ENCODE data around the gene SMOC1.

Gene SMOC1

GRCh38 chr14:70009961-70010360 lies 130.7 kb downstream of the SMOC1 start:
- H3K27ac ChIP-seq (ENCODE audit: low read depth, low read length, poor library complexity, severe bottlenecking): no peak overlapping the region
- H3K4me1 ChIP-seq (ENCODE audit: insufficient read depth, low read length, severe bottlenecking): no peaks in the 10 kb centered on the region
- no peak for TF ChIP-seq EZH2 (IDR thresholded peaks at IDR 0.05; ENCODE audit: borderline replicate concordance, low read length)
- no peaks in the 10 kb centered on the region for H3K79me2 ChIP-seq (ENCODE audit: insufficient read depth, low read length)
- no peaks in the 10 kb centered on the region for H3K36me3 ChIP-seq (ENCODE audit: insufficient read depth, low read length)
- no peak overlapping the region for H2AFZ ChIP-seq (ENCODE audit: low read length)
- H4K20me1 ChIP-seq (ENCODE audit: insufficient read depth, low read length): no peaks in the 10 kb centered on the region
- H3K4me3 ChIP-seq (ENCODE audit: low read depth, low read length, poor library complexity, severe bottlenecking): no peak overlapping the region
- H3K9me3 ChIP-seq (ENCODE audit: low read length): no peaks in the 10 kb centered on the region
- H3F3A ChIP-seq (ENCODE audit: insufficient read depth, low read length): no peaks in the 10 kb centered on the region
- no peaks in the 10 kb centered on the region for H3K9me2 ChIP-seq (ENCODE audit: low read depth, low read length)
- no peak overlapping the region for H3K4me2 ChIP-seq (ENCODE audit: low read length)
- H3K9ac ChIP-seq (ENCODE audit: low read length): no peak overlapping the region
- H3K27me3 ChIP-seq (ENCODE audit: insufficient read depth, low read length): no peaks in the 10 kb centered on the region

- Histone ChIP-seq H3K27me3 (ENCODE audit: insufficient read depth, low read length) (no peaks in the 10 kb centered on the region), H3K9me3 (ENCODE audit: low read length) (no peaks in the 10 kb centered on the region), H3K79me2 (ENCODE audit: insufficient read depth, low read length) (no peaks in the 10 kb centered on the region), H3K36me3 (ENCODE audit: insufficient read depth, low read length) (no peaks in the 10 kb centered on the region), H3K4me2 (ENCODE audit: low read length) (no peak overlapping the region), H3K27ac (ENCODE audit: low read depth, low read length, poor library complexity, severe bottlenecking) (no peak overlapping the region), H3K9me2 (ENCODE audit: low read depth, low read length) (no peaks in the 10 kb centered on the region), H3K4me3 (ENCODE audit: low read depth, low read length, poor library complexity, severe bottlenecking) (no peak overlapping the region), H3K4me1 (ENCODE audit: insufficient read depth, low read length, severe bottlenecking) (no peaks in the 10 kb centered on the region), H4K20me1 (ENCODE audit: insufficient read depth, low read length) (no peaks in the 10 kb centered on the region), H2AFZ (ENCODE audit: low read length) (no peak overlapping the region), H3K9ac (ENCODE audit: low read length) (no peak overlapping the region), H3F3A (ENCODE audit: insufficient read depth, low read length) (no peaks in the 10 kb centered on the region)
- no peak for TF ChIP-seq EZH2 (IDR thresholded peaks at IDR 0.05; ENCODE audit: borderline replicate concordance, low read length)
- TF ChIP-seq CTCF (IDR thresholded peaks at IDR 0.05; ENCODE audit: low read length): no peak
Measured at GRCh38 chr14:70011098-70011497, 131.9 kb downstream of the SMOC1 start.

- TF ChIP-seq EZH2 (IDR thresholded peaks at IDR 0.05; ENCODE audit: borderline replicate concordance, low read length) (no peak), CTCF (IDR thresholded peaks at IDR 0.05; ENCODE audit: low read length) (no peak)
- Histone ChIP-seq H3K36me3 (ENCODE audit: insufficient read depth, low read length) (no peaks in the 10 kb centered on the region), H3K79me2 (ENCODE audit: insufficient read depth, low read length) (no peaks in the 10 kb centered on the region), H4K20me1 (ENCODE audit: insufficient read depth, low read length) (no peaks in the 10 kb centered on the region), H3K9ac (ENCODE audit: low read length) (no peak overlapping the region), H3K9me3 (ENCODE audit: low read length) (no peaks in the 10 kb centered on the region), H3K27me3 (ENCODE audit: insufficient read depth, low read length) (no peaks in the 10 kb centered on the region), H3K4me2 (ENCODE audit: low read length) (no peak overlapping the region), H2AFZ (ENCODE audit: low read length) (no peak overlapping the region), H3K4me3 (ENCODE audit: low read depth, low read length, poor library complexity, severe bottlenecking) (no peak overlapping the region), H3K9me2 (ENCODE audit: low read depth, low read length) (no peaks in the 10 kb centered on the region), H3F3A (ENCODE audit: insufficient read depth, low read length) (no peaks in the 10 kb centered on the region), H3K4me1 (ENCODE audit: insufficient read depth, low read length, severe bottlenecking) (no peaks in the 10 kb centered on the region), H3K27ac (ENCODE audit: low read depth, low read length, poor library complexity, severe bottlenecking) (no peak overlapping the region)
Measured at GRCh38 chr14:70011708-70012107, 132.5 kb downstream of the SMOC1 start.

GRCh38 chr14:70013271-70013873 lies 134.2 kb downstream of the SMOC1 start:
- Histone ChIP-seq H3K27ac (ENCODE audit: low read depth, low read length, poor library complexity, severe bottlenecking) (no peak overlapping the region), H3K9ac (ENCODE audit: low read length) (no peak overlapping the region), H3K79me2 (ENCODE audit: insufficient read depth, low read length) (no peaks in the 10 kb centered on the region), H2AFZ (ENCODE audit: low read length) (no peak overlapping the region), H4K20me1 (ENCODE audit: insufficient read depth, low read length) (no peaks in the 10 kb centered on the region), H3K4me1 (ENCODE audit: insufficient read depth, low read length, severe bottlenecking) (no peaks in the 10 kb centered on the region), H3K9me2 (ENCODE audit: low read depth, low read length) (no peaks in the 10 kb centered on the region), H3K4me3 (ENCODE audit: low read depth, low read length, poor library complexity, severe bottlenecking) (no peak overlapping the region), H3K9me3 (ENCODE audit: low read length) (no peaks in the 10 kb centered on the region), H3K36me3 (ENCODE audit: insufficient read depth, low read length) (no peaks in the 10 kb centered on the region), H3F3A (ENCODE audit: insufficient read depth, low read length) (no peaks in the 10 kb centered on the region), H3K4me2 (ENCODE audit: low read length) (no peak overlapping the region), H3K27me3 (ENCODE audit: insufficient read depth, low read length) (0 out of 2 replicates have a peak, but pooled peaks cover 7% of the 10 kb centered on the region)
- TF ChIP-seq EZH2 (IDR thresholded peaks at IDR 0.05; ENCODE audit: borderline replicate concordance, low read length) (no peak), CTCF (IDR thresholded peaks at IDR 0.05; ENCODE audit: low read length) (peak; percentile 83)
